Breast epithelium (tissue), 4 donors: ENCODE data around the gene NPTXR. TPM values are rescaled to one million over a fixed set of nuclear protein-coding genes. Genes with fewer than 3 reads are reported as not detected.

Experiments used
- DNase-seq, 2 donors: peaks; one replicate each; pipeline ENCODE4 v3.0.0-alpha.2; 2019; ENCODE audit warnings: low spot score in 2 of 2
- H3K27ac ChIP-seq, 2 donors: fragments of 200-600 bp; sonication (generic) in 1 of 2; one replicate each; pipeline ENCODE4 v1.5.1; 2016 to 2019; ENCODE audit warnings: mild to moderate bottlenecking in 1 of 2
- H3K27me3 ChIP-seq, 2 donors: fragments of 200-600 bp; sonication (generic) in 1 of 2; one replicate each; pipeline versions ENCODE4 v1.5.1 to v1.6.0; 2017 to 2019; ENCODE audit warnings: control low read depth in 1 of 2, mild to moderate bottlenecking in 1 of 2
- H3K36me3 ChIP-seq: fragments of 200-600 bp; one replicate; pipeline ENCODE4 v1.5.1; 2019
- H3K4me1 ChIP-seq, 2 donors: fragments of 200-600 bp; sonication (generic); one replicate each; pipeline ENCODE4 v1.5.1; 2016 to 2019; ENCODE audit warnings: control low read depth in 1 of 2
- H3K4me3 ChIP-seq, 3 donors: fragments of 200-600 bp; sonication (generic); 1 replicate in 2 of 3; 2 replicates in 1 of 3; pipeline ENCODE4 v1.5.1; 2016 to 2019; ENCODE audit warnings: mild to moderate bottlenecking in 3 of 3, moderate library complexity in 2 of 3
- H3K9me3 ChIP-seq, 2 donors: fragments of 200-600 bp; sonication (generic) in 1 of 2; one replicate each; pipeline ENCODE4 v1.5.1; 2016 to 2019; ENCODE audit warnings: control low read depth in 1 of 2
- CTCF ChIP-seq, 3 donors: fragments of 450-650 bp; IDR thresholded peaks; one replicate each; pipeline ENCODE4 v1.5.1; 2016 to 2017; ENCODE audit warnings: antibody characterized with exemption in 3 of 3, mild to moderate bottlenecking in 3 of 3, moderate library complexity in 3 of 3
- POLR2A ChIP-seq: fragments of 450-650 bp; IDR thresholded peaks from one replicate; pipeline ENCODE4 v1.6.1; 2016; ENCODE audit warnings: antibody characterized with exemption, mild to moderate bottlenecking, moderate library complexity
- POLR2AphosphoS5 ChIP-seq, 3 donors: sonication (generic); formaldehyde crosslinking; IDR thresholded peaks; one replicate each; pipeline ENCODE4 v1.6.1; 2017; ENCODE audit warnings: antibody characterized with exemption in 3 of 3
- intact Hi-C: fragments of 100-400 bp; cut with DNase I; formaldehyde crosslinking; loops from one replicate; pipeline ENCODE4 v1.15.1; 2023; ENCODE audit warnings: low total_unique reads
- total RNA-seq, 3 donors: library from RNA; depleted of rRNA; stranded (reverse); fragments of >200 nt; gene quantifications; one replicate each; pipeline ENCODE4 v1.1.0, GENCODE V29; 2016

The NPTXR gene
- total RNA-seq, 3 donors from 2014 or later: 3.7 to 4.6 (median 4.5) TPM

DNA sequence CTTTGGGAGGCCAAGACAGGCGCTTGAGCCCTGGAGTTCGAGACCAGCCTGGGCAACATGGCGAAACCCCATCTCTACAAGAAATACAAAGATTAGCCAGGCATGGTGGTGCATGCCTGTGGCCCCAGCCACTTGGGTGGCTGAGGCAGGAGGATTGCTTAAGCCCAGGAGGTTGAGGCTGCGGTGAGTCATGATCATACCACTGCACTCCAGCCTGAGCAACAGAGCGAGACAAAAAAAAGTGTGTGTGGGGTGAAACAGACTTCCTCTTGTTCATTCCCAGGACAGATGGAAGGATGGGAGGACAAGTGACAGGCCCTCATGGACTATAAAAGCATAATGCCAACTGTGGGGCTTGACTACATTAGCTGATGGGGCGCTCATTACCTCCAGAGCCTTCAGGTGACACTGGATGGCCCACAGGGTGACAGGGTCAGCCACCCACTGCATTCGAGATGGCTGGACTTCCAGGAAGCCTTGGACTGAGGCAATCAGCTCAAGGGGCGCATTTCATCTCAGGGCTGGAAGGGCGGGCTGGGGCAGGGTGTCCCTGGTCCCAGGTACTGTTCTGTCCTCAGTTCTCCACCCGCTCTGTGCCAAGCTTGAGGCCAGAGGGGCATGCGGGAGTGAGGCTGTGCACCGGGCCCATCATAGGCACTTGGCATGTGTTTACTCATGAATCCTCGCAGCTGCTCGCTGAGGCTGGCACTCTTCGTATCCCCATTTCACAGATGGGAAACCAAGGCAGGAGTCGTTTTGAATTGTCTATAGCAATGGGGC, 12.5 kb downstream of the NPTXR start:
- H3K4me3 ChIP-seq: no peak overlapping the region
- intact Hi-C loops: no loop called here
- H3K4me1 ChIP-seq: no peaks in the 10 kb centered on the region
- no peaks in the 10 kb centered on the region for H3K9me3 ChIP-seq
- no peak overlapping the region for H3K27ac ChIP-seq
- TF ChIP-seq POLR2AphosphoS5 (IDR thresholded peaks at IDR 0.05) (no peak), CTCF (IDR thresholded peaks at IDR 0.05) (no peak), POLR2A (no peak)
- DNase-seq: no peak
- H3K27me3 ChIP-seq: no peaks in the 10 kb centered on the region
- H3K36me3 ChIP-seq: no peaks in the 10 kb centered on the region

- no peak for TF ChIP-seq CTCF (IDR thresholded peaks at IDR 0.05)
- no peak for TF ChIP-seq POLR2A
- TF ChIP-seq POLR2AphosphoS5 (IDR thresholded peaks at IDR 0.05): no peak
- intact Hi-C loops: no loop called here
- DNase-seq: no peak
- Histone ChIP-seq H3K27me3 (no peaks in the 10 kb centered on the region), H3K27ac (no peak overlapping the region), H3K4me1 (no peaks in the 10 kb centered on the region), H3K9me3 (no peaks in the 10 kb centered on the region), H3K4me3 (no peak overlapping the region), H3K36me3 (no peaks in the 10 kb centered on the region)
Measured at GRCh38 chr22:38830845-38831108, 13.1 kb downstream of the NPTXR start.

DNA sequence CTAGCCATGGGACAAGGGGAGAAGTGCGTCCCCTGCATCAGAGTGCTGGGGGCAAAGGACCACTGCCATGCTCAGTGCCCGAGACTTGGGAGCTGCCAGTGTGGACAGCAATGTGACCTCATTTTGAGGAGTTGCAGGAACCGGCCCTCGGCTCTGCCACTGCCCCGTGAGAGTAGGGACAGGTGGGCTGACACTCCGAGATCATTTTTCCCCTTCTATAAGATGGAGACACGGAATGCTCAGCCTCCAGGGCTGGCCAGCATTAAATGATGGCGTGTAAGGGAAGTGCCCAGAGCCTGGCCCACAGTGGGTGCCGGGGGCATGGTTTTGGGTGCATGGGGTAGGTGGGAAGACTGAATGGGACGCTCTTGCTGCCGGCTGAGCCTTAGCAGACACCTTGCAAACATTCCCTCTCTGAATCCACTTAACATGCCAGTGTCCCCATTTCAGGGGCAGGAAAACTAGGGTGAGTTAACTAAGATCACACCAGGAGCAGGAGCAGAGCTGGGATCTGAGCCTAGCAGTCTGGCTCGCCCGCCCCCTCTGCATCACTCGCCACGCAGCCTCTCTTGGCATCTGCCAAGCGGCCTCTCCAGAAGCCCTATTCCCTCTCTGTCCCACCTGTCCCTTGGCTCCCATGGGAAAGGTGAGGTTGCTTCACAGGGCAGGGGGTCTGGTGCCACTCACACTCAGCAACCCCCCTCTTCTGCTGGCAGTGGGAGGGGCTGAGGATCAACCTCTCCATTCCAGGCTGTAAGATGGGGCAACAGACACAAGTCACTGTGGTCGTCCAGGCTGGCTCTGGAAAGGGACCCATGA, 13.6 kb downstream of the NPTXR start:
- no peaks in the 10 kb centered on the region for H3K27me3 ChIP-seq
- DNase-seq: no peak
- H3K4me3 ChIP-seq: no peak overlapping the region
- H3K9me3 ChIP-seq: no peaks in the 10 kb centered on the region
- no peaks in the 10 kb centered on the region for H3K4me1 ChIP-seq
- no peak for TF ChIP-seq CTCF (IDR thresholded peaks at IDR 0.05)
- no peak for TF ChIP-seq POLR2A
- no peak for TF ChIP-seq POLR2AphosphoS5 (IDR thresholded peaks at IDR 0.05)
- intact Hi-C loops: no loop called here
- H3K27ac ChIP-seq: no peak overlapping the region
- no peaks in the 10 kb centered on the region for H3K36me3 ChIP-seq

DNA sequence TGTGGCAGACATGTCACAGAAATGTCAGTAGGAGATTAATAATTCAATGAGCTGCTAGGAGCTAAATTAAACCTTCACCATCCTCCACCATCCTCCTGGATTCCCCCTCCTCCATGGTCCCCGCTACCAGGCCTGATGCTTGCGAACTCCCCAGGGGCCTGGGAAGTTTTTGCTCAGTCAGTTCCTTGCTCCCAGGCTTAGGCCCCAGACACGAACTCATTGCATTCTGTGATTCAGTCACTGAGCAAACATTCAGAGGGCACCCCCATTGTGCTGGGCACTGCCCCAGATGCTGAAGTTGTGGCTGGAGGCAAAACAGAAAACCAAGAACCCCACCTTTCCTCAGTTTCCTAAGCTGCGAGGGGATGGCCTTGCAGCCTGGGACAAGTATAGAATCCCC, 14.3 kb downstream of the NPTXR start:
- no peak for TF ChIP-seq POLR2A
- no peak for TF ChIP-seq CTCF (IDR thresholded peaks at IDR 0.05)
- no peak for TF ChIP-seq POLR2AphosphoS5 (IDR thresholded peaks at IDR 0.05)
- no peak overlapping the region for H3K4me3 ChIP-seq
- no peaks in the 10 kb centered on the region for H3K9me3 ChIP-seq
- H3K27me3 ChIP-seq: no peaks in the 10 kb centered on the region
- H3K4me1 ChIP-seq: no peaks in the 10 kb centered on the region
- intact Hi-C loops: no loop called here
- no peak overlapping the region for H3K27ac ChIP-seq
- no peaks in the 10 kb centered on the region for H3K36me3 ChIP-seq
- DNase-seq: no peak

DNA sequence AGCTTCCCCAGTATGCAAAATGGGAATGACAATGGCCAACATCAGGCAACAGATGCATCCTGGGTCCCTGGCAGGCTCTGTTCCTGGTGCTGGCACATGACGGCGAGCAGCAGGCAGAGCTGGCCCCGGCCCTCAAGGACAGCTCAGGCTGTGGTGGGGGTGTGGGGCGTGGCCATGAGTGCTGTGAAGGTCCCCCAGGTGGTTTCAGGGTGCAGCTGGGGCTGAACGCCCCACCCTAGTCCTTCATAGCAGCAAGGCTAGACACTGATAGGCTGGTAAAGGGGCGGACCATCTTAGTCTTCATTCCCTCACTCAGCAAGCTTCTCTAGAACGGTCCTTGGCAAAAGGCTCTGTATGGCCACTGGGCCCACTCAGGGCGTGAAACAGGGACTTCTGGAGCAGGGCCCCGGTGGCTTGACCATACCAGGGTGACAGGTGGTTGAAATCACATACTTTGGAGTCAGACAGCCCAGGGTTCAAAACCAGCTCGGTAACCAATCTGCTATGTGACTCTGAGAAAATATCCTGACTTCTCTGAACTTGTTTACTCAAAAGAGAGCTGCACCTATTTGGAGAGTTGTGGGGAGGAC, 15.1 kb downstream of the NPTXR start:
- H3K36me3 ChIP-seq: no peaks in the 10 kb centered on the region
- TF ChIP-seq POLR2AphosphoS5 (IDR thresholded peaks at IDR 0.05): no peak
- TF ChIP-seq CTCF (IDR thresholded peaks at IDR 0.05): no peak
- TF ChIP-seq POLR2A: no peak
- no peaks in the 10 kb centered on the region for H3K27me3 ChIP-seq
- no peak overlapping the region for H3K27ac ChIP-seq
- no peak overlapping the region for H3K4me3 ChIP-seq
- intact Hi-C loops: no loop called here
- DNase-seq: no peak
- H3K4me1 ChIP-seq: no peaks in the 10 kb centered on the region
- H3K9me3 ChIP-seq: no peaks in the 10 kb centered on the region
